NCI-H510A treated with DMSO at 0.1 percent for 48 hours (cell line): ENCODE measurements around the gene PRMT3.
"Not testable (repeated sequence)": the region's sequence is repeated elsewhere in the genome, so short reads cannot be mapped to it uniquely, and the experiment has no call there.

Source experiments
- DNase-seq: peaks from one replicate; lab custom pipeline; 2025; lab: John Stamatoyannopoulos, UW

PRMT3 gene

DNA sequence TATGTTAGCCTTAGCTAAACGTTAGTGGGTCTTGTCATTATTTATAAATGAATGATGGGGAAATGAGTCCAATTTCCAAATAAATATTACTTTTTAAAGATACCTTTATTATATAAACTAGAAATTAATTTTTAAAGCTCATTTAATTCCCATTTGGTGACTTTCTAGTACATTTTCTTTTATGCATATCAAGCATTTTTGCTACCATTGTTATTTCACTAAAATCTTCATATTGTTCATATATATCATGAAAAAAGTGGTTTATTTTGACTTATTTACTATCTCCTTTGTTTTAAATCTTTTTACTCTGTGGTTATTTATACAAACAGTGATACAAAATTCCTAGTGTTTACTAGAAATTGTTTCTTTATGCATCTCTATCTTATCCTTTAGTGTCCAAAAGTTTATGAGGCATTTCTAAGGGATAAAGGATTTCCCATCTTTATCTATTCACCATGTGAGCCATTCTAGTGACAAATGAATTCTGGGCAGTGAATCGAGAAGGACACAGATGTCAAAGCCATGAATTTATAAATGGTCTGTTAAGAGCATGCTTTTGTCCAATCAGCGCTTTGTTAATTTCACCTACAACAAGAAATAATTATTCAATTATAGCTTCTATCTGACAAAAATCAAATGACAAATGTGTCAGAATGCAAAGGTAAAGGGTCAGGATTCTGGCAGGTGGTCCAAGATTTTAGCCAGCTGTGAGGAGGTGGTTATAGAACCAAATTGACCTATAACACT is 70.6 kb downstream of the PRMT3 start:
- no peak for DNase-seq

DNA sequence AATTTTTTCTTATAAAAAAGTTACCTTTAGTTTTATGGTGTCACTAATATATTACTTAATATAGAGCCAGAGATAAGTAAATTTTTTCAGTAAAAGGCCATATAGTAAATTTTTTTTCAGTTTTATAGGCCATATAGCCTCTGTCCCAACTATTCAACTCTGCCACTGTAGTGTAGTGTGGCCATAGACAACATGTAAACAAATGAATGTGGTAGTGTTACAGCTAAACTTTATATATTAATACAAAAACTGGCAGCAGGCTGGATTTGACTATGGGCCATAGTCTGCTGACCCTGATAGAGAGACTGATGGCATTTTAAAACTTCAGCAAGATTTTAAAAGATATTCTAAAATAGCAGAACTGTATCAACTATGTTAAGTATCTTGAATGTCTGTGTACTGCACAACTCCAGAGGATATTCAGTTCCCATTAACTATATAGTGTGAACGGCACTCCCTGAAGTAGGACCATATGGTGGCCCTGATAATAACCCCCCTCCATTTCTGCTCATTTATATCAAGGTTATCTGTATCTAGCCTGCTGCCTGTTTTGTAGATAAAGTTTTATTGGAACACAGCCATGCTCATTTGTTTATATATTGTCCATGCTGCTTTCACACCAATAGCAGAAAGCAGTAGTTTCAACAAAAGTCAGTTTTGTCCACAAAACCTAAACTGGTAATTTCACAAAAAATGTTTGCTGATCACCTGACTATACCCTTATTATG is 71.6 kb downstream of the PRMT3 start:
- no peak for DNase-seq

GRCh38 chr11:20459865-20460264 is 72.3 kb downstream of the PRMT3 start:
- no peak for DNase-seq

- DNase-seq, result no peak
Measured at GRCh38 chr11:20464518-20464917, 77.0 kb downstream of the PRMT3 start.

- no peak for DNase-seq
Measured at GRCh38 chr11:20467487-20468185, 80.1 kb downstream of the PRMT3 start.

- DNase-seq, result no peak
Measured at GRCh38 chr11:20470348-20470747, 82.8 kb downstream of the PRMT3 start.

DNA sequence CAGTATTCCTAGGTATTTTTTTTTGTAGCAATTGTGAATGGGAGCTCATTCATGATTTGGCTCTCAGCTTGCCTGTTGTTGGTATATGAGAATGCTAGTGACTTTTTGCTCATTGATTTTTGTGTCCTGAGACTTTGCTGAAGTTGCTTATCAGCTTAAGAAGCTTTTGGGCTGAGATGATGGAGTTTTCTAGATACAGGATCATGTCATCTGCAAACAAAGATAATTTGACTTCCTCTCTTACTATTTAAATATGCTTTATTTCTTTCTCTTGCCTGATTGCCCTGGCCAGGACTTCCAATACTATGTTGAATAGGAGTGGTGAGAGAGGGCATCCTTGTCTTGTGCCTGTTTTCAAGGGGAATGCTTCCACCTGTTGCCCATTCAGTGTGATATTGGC is 84.4 kb downstream of the PRMT3 start:
- DNase-seq, result not testable (repeated sequence)

DNA sequence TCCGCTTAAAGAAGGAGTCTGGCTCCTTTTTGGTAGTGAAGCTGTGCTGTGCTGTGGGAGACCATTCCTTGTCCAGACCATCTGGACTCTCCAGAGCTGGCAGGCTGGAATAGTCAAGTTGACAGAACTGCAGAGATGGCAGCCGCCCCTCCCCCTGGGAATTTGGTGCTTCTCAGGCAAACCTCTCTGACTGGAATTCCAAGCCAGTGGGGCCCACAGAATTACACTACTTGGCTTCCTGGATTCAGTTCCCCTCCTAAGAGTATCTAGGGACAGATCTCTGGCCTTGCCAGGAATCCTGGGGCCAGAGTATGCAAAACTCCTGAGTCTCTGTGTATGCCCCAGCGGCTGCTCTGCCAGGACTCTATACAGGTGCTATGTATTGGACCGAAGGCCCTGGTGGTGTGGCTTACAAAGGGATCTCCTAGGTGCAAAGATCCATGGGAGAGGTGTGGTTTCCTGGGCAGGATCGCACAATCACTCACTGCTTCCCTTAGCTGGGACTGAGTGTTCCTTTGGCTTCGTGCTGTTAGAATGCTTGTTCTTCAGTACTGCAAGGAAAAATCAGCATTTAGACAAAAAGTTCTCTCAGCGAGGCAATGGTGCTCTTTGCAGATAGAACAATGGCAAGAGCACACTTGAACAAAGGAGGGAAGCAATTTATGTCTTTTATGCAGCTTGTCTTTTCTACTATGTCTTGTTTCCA is 86.8 kb downstream of the PRMT3 start:
- DNase-seq, result no peak

- no peak for DNase-seq
Measured at GRCh38 chr11:20474882-20475517, 87.5 kb downstream of the PRMT3 start.

GRCh38 chr11:20477418-20478090 is 90.0 kb downstream of the PRMT3 start:
- DNase-seq, result no peak

DNA sequence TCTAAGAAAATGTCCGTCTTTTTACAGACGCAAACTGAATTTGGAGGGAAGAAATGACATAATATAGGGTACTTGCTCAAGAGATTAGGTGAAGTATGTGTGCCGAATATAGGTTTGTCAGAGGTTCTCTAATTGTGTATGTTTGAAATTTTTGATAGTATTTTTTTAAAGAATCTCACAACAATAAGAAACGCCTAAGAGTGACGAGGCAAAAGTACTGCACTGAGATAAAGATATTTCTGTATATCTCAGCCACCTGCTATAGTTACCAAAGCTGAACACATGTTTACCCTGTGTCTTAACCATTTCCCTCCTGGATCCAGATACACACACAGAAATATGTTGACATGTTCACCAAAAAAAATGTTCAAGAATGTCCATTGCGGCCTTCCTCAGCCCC is 92.0 kb downstream of the PRMT3 start:
- DNase-seq, result no peak

DNA sequence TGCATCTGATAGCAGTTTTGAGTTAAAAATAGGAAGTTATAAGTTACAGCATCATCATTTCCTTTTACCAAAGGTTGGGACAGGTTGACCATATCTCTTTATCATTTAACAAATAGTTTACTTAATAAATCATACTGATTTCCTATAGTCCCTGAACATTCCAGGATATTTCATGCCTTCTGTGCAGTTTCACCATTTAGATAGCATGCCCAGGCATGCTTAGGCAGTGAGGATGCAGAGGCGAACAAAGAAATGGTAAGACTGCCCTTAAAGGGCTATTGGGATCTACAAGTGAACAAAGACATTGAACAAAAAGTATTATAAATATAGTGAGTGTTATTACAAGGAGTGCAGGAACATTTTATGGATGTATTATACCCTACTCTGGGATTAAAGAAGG is 96.4 kb downstream of the PRMT3 start:
- no peak for DNase-seq

- not testable (repeated sequence) for DNase-seq
Measured at GRCh38 chr11:20484416-20484815, 96.9 kb downstream of the PRMT3 start.

GRCh38 chr11:20488352-20488751 is 100.8 kb downstream of the PRMT3 start:
- DNase-seq, result peak; percentile 67

DNA sequence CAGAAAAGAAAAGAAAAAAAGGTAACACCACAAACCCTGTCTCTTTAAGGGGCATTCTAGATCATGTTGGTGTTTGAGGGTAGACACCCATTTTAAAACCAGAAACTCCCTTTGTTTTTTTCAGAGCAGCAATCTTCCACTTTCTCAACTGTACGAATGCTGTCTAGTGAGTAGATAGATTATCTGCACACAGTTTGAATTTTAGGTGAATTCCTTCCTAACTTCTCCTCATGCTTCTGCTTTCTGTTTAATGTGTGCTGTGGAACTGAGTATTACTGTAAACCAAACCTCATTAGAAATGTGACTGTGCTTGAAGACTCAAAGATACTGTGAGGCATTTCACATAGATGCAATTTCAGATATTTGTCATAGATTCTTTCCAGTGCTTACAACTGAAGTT is 102.4 kb downstream of the PRMT3 start:
- DNase-seq, result no peak

- no peak for DNase-seq
Measured at GRCh38 chr11:20493340-20493739, 105.8 kb downstream of the PRMT3 start.

- no peak for DNase-seq
Measured at GRCh38 chr11:20497124-20497792, 109.7 kb downstream of the PRMT3 start.

DNA sequence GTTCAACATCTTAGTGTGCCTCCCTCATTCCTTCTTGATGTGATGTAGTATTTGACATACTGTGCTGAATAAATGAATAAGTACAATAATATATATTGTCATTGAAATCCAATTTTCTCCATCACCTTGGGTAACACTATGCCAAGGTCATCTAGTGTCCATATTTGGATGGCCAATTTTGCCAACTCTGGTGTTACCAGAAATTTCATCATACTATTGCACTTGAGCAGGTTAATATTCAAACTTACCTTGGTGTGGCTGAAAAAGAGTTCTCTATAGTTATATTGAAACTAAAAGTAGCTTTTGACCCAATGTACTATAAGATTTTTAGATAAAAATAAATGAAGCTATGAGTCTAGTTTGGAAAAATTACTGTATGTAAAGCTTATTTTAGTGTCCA is 113.7 kb downstream of the PRMT3 start:
- DNase-seq, result no peak

DNA sequence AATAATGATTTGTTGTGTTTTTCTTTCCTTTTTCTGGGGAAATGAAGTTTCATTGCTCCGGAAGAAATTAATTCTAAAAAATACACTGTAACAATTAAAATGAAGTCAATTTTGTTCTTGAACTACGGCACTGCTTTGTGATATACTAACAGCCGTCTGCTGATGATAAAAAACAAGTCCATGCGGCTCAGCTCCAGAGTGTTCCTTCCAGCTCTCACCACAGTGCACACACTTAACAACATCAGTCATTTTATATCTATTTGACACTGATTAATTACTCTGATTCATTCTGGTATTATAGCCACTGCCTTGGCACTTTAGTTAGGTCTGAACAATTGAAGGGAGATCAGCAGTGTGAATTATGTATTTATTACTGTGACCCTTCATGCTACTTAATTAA is 114.5 kb downstream of the PRMT3 start:
- peak; percentile 9 for DNase-seq

DNA sequence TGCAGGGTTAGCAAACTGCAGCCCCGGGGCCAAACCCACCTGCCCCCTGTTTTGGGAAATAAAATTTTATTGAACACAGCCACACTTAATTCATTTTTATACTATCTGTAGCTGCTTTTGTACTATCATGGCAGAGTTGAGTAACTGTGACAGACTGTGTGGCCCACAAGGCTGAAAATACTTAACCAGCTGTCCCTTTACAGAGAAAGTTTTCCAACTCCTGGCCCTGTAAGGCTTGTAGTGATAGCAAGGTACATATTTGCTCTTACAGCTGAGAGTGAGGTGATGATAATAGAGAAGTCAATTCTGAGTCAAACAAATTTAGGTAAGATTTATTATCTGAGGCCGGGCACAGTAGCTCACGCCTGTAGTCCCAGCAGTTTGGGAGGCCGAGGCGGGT is 124.5 kb downstream of the PRMT3 start:
- peak; percentile 38 for DNase-seq

DNA sequence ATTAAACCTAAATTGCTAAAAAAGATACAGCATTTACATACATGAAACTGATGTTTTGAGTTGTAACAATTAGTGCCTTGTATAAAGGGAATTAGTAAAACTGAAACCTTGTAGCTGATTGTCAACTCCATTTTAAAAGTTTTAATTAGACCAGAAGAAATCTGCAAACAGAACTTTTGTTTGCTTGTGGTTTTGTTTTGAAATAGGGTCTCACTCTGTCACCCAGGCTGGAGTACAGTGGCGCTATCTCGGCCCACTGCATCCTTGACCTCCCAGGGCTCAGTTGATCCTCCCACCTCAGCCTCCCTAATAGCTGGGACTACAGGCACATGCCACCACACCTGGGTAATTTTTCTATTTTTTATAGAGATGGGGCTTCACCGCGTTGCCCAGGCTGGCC is 125.4 kb downstream of the PRMT3 start:
- no peak for DNase-seq
